Suprapubic skin (tissue), 4 donors: Measurements from ENCODE around the gene FOXRED2. TPM values are rescaled to one million over a fixed set of nuclear protein-coding genes. Genes with fewer than 3 reads are reported as not detected.

Experiments
- DNase-seq, 2 donors: peaks; one replicate each; pipeline ENCODE4 v3.0.0-alpha.2; 2019; ENCODE audit warnings: low spot score in 2 of 2
- H3K27ac ChIP-seq: fragments of 200-600 bp; sonication (generic); one replicate; pipeline ENCODE4 v1.5.1; 2019
- H3K27me3 ChIP-seq: fragments of 200-600 bp; sonication (generic); one replicate; pipeline ENCODE4 v1.5.1; 2019
- H3K36me3 ChIP-seq: fragments of 200-600 bp; sonication (generic); one replicate; pipeline ENCODE4 v1.5.1; 2019
- H3K4me1 ChIP-seq: fragments of 200-600 bp; sonication (generic); one replicate; pipeline ENCODE4 v1.5.1; 2019
- H3K4me3 ChIP-seq: fragments of 200-600 bp; sonication (generic); one replicate; pipeline ENCODE4 v1.5.1; 2019; ENCODE audit warnings: mild to moderate bottlenecking
- H3K9me3 ChIP-seq: fragments of 200-600 bp; sonication (generic); one replicate; pipeline ENCODE4 v1.5.1; 2019
- CTCF ChIP-seq, 2 donors: fragments of 200-600 bp in 1 of 2; fragments of 450-650 bp in 1 of 2; sonication (generic) in 1 of 2; IDR thresholded peaks; one replicate each; pipeline ENCODE4 v1.5.1; 2016 to 2019; ENCODE audit warnings: antibody characterized with exemption in 2 of 2, mild to moderate bottlenecking in 1 of 2, moderate library complexity in 1 of 2
- EP300 ChIP-seq: sonication (generic); formaldehyde crosslinking; IDR thresholded peaks from one replicate; pipeline ENCODE4 v1.6.1; 2017; ENCODE audit warnings: antibody characterized with exemption
- POLR2A ChIP-seq, 2 donors: fragments of 450-650 bp; IDR thresholded peaks; one replicate each; pipeline ENCODE4 v1.6.1; 2017; ENCODE audit warnings: antibody characterized with exemption in 2 of 2, mild to moderate bottlenecking in 2 of 2, moderate library complexity in 2 of 2
- POLR2AphosphoS5 ChIP-seq, 3 donors: sonication (generic); formaldehyde crosslinking; IDR thresholded peaks; one replicate each; pipeline ENCODE4 v1.6.1; 2017; ENCODE audit warnings: antibody characterized with exemption in 3 of 3
- WGBS: methylation state at CpG from one replicate; pipeline ENCODE4 v1.1.5; 2018; 5-methylcytosine and 5-hydroxymethylcytosine counted together
- total RNA-seq, 4 donors: library from RNA; depleted of rRNA; stranded (reverse); fragments of >200 nt; gene quantifications; one replicate each; pipeline ENCODE4 v1.1.0, GENCODE V29; 2016

The FOXRED2 gene
- total RNA-seq, 4 donors from 2014 or later = 11.4 to 20.9 (median 14.0) TPM

GRCh38 chr22:36548606-36549005 is 41.8 kb upstream of the FOXRED2 start:
- WGBS = 44% methylated on average over 14 of the region's 14 CpGs
- no peak for DNase-seq
- Histone ChIP-seq H3K4me1 (peaks cover 4% of the 10 kb centered on the region), H3K4me3 (no peak overlapping the region), H3K27me3 (peaks cover 49% of the 10 kb centered on the region), H3K27ac (no peak overlapping the region), H3K36me3 (no peaks in the 10 kb centered on the region), H3K9me3 (no peaks in the 10 kb centered on the region)
- TF ChIP-seq POLR2AphosphoS5 (IDR thresholded peaks at IDR 0.05) (no peak), EP300 (no peak), POLR2A (IDR thresholded peaks at IDR 0.05) (no peak), CTCF (IDR thresholded peaks at IDR 0.05) (no peak)

- 39% methylated on average over 6 of the region's 6 CpGs for WGBS
- Histone ChIP-seq H3K27me3 (peaks cover 37% of the 10 kb centered on the region), H3K9me3 (no peaks in the 10 kb centered on the region), H3K4me1 (peaks cover 4% of the 10 kb centered on the region), H3K4me3 (no peak overlapping the region), H3K36me3 (no peaks in the 10 kb centered on the region), H3K27ac (no peak overlapping the region)
- no peak for TF ChIP-seq POLR2AphosphoS5 (IDR thresholded peaks at IDR 0.05)
- TF ChIP-seq CTCF (IDR thresholded peaks at IDR 0.05) = no peak
- no peak for TF ChIP-seq EP300
- no peak for TF ChIP-seq POLR2A (IDR thresholded peaks at IDR 0.05)
- no peak for DNase-seq
Observed at GRCh38 chr22:36546932-36547331, 40.1 kb upstream of the FOXRED2 start.

DNA sequence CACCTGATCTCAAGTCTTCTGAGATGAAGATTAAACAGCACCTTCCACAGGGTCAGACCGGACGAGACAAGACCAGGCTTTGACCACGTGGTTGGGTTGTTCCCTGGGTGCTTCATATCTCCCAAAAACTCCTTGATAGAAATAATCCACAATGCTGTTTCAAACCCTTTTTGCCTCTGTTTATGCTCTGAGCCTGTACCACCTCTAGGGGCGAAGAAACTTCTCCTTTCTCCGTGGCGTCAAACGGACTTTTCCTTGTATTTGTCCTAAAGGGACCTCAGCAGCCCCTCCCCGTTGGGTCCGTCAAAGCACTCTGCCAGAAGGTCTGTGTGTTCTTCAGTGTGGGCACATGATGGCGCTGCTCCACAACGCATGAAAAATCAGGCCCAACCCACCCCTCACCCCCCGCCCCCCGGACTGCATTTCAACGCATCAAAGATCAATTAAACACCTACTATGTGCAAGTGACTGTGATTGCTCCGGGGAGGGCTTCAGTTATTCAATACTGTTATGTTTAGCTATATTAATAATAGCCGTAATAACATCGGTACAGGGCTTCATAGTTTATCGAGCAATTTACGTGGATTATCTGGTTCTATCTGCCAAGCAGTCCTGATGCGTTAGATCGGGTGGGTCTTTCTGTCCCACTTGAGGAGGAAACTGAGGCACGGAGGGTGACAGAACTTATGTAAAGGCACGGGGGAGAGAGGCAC is 39.4 kb upstream of the FOXRED2 start:
- no peak for DNase-seq
- WGBS = 29% methylated on average over 23 of the region's 23 CpGs
- Histone ChIP-seq H3K36me3 (no peaks in the 10 kb centered on the region), H3K4me1 (peaks cover 4% of the 10 kb centered on the region), H3K4me3 (no peak overlapping the region), H3K27me3 (peaks cover 30% of the 10 kb centered on the region), H3K27ac (no peak overlapping the region), H3K9me3 (no peaks in the 10 kb centered on the region)
- TF ChIP-seq POLR2A (IDR thresholded peaks at IDR 0.05) = no peak
- TF ChIP-seq CTCF (IDR thresholded peaks at IDR 0.05) = peak in 1 of 2 donors; percentile 52
- no peak for TF ChIP-seq POLR2AphosphoS5 (IDR thresholded peaks at IDR 0.05)

DNA sequence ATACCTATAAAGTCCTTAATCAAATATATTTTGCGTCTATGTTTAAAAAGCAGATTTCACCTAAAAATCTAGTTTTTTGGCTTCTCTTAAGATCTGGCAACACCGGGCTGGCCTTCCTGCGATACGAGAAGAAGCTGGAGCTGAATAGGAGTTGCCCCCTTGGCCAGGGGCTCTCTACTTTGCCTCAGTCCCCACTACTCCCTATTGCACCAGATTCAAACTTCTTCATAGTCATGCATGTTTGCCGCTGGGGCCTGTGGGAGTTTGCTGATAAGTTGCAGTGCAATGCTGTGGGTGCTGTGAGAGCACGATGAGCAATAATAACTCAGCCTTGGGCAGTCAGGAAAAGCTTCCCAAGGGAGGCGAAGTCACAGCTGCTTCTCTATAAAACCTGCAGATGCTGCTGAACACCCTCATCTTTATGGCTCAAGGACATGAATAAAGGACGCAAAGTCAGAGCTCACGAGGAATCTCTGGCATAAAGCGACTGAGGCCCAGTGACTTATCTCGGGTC is 37.3 kb upstream of the FOXRED2 start:
- TF ChIP-seq CTCF (IDR thresholded peaks at IDR 0.05) (no peak), EP300 (no peak), POLR2A (IDR thresholded peaks at IDR 0.05) (no peak), POLR2AphosphoS5 (IDR thresholded peaks at IDR 0.05) (no peak)
- no peak overlapping the region for H3K4me3 ChIP-seq
- no peak for DNase-seq
- peaks cover 17% of the 10 kb centered on the region for H3K27me3 ChIP-seq
- no peaks in the 10 kb centered on the region for H3K36me3 ChIP-seq
- 89% methylated on average over 10 of the region's 11 CpGs for WGBS
- H3K9me3 ChIP-seq = no peaks in the 10 kb centered on the region
- no peak overlapping the region for H3K27ac ChIP-seq
- peaks cover 4% of the 10 kb centered on the region for H3K4me1 ChIP-seq

DNA sequence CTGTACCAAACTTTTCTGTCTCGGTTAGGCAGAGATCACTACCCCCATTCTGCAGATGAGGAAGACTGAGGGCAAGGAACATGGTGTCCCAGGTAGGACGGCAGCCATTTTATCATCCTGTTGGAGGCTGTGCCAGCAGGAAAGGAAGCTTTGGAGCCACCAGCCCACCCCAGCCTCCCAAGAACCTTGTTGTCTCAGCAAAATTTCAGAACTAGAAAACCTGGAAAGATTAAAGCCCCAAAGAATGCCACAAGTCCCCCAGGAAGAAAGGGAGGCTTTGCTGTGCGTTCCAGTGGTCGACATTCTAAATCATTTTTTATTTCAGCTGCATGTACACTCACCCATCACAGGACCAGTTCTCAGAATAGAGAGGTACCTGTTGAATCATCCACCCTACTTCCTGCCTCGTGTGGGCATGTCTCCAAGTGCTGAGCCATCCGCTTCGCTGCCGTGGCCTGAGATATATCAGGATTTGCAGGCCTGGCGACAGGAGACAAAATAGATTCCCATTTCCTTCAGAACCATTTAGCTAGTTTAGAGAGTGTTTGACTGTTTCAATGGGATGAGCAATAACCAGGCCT is 35.1 kb upstream of the FOXRED2 start:
- H3K4me3 ChIP-seq = no peak overlapping the region
- TF ChIP-seq CTCF (IDR thresholded peaks at IDR 0.05) (no peak), POLR2A (IDR thresholded peaks at IDR 0.05) (no peak), EP300 (no peak), POLR2AphosphoS5 (IDR thresholded peaks at IDR 0.05) (no peak)
- no peak overlapping the region for H3K27ac ChIP-seq
- no peak for DNase-seq
- no peaks in the 10 kb centered on the region for H3K9me3 ChIP-seq
- peaks cover 7% of the 10 kb centered on the region for H3K27me3 ChIP-seq
- peaks cover 4% of the 10 kb centered on the region for H3K4me1 ChIP-seq
- no peaks in the 10 kb centered on the region for H3K36me3 ChIP-seq
- WGBS = 30% methylated on average over 9 of the region's 9 CpGs
